TTC549 (cell line): Measurements from ENCODE around the gene CFAP77.

Source experiments
- FAIRE-seq: peaks from 2 replicates; lab custom pipeline; 2012; peaks lifted over from hg19 to GRCh38; lab: Jason Lieb, UNC

The CFAP77 gene

DNA sequence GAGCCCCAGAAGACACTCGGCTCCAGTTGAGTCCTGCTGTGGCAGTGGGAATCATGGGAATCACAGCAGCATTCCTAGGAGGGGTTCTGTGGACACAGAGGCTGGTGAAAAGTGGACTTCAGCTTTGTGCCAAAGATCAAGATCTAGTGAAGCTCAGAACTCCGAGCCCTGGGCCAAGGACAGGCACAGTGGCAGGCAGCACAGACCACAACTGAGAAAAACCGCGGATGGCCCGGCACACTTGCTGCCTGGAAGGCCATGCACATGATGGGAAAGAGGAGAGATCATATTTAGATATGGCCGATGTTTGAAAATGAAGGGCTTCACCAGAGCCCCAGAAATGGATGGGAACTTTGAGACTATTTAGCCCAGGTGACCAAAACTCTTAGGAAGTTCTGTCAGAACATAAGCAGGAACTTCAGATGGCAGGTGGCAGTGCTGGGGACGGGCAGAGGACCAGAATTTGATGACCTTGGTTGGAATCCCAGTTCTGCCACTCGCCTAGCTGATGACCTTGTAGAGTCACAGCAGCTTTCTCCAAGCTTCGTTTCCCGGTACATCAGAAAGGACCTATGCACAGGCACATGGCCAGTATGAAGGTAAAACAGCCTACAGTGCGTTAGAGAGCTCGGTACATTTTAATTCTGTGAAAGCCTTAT lies 190.4 kb downstream of the CFAP77 start:
- no peak for FAIRE-seq

DNA sequence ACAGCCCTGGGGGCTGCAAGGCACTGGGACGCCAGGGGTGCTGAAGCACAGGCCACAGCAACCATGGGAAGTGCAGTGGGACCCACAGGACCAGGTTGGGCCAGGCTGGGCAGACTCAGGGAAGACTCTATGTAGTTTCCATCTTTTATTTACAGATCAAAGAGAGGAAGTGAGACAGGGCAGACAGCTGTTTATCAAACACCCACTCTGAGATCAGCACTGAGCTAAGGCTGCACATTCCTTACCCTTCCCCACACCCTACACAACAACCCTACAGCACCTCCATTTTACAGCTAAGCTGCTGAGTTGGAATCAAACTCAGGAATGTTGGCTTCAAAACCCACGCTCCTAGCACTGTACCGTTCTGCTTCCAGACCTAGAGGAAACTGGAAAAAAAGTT lies 192.2 kb downstream of the CFAP77 start:
- no peak for FAIRE-seq

DNA sequence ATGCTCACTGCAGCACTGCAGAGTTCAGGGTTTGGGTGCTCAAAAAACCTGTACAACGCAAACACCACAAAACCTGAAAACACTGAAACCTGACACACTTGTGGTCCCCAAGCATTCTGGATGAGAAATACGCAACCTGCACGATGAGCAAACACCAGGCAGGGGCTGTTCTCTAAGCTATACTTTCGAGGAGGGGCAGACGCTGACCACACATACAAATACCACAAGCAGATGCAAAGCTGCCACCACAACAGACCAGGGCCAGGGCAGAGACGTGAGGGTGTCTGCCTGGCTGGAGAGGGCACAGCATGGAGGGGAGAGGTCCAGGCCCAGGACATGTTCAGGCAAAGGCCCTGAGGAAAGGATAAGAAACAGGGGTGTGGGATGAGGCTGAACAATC lies 195.4 kb downstream of the CFAP77 start:
- no peak for FAIRE-seq

DNA sequence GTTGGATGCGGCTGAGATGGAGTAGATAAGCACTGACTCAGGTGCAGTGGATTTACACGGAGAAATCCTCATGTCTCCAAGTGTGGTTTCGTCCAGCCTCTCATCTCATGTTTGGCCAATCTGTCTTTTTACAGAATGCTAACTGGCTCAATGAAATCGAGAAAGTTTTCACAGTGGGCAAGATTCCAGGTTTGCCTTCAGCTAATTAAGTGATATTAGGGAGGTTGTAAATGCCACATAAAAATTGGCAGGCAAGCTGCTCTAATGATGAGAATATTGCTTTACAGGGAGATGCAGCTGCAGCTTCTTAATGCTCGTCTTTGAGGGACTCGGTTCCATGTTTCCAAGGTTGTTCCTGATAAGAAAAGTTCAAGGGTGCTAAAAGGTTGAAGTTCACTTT lies 196.1 kb downstream of the CFAP77 start:
- FAIRE-seq = no peak

DNA sequence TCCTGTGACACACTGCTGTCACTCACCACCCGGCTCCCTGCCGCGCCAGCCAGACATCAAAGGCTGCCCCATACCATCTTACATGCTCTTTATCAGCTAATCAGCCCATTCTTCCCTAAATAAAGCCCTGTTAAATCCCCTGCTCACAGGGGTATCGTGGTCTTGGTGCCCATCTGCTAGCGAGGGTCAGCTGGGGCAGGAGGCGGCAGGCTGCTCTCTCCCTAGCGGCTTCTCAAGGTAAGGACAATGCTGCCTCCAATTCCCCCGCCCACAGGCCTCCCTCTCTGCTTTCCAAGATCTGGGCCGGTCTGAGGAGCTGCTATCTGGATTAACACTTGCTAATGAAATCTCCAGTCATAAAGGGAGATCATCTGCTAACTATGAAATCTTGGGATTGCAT lies 199.2 kb downstream of the CFAP77 start:
- FAIRE-seq = no peak

DNA sequence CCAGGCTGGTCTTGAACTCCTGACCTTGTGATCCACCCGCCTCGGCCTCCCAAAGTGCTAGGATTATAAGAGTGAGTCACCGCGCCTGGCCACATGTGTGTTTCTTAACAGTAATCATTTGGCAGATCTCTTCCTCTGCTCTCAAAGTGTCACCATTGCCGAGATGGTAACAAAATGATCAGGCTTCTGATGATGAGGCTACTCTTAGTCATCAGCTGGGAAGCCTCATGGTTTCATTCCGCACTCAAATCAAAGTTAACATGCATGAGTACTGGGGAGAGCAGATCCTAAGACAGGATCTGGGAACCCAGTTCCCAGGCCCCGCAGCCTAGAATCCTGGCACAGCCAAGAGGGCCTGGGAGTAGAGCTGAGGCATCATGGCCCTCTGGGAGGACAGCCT lies 199.8 kb downstream of the CFAP77 start:
- FAIRE-seq = no peak

DNA sequence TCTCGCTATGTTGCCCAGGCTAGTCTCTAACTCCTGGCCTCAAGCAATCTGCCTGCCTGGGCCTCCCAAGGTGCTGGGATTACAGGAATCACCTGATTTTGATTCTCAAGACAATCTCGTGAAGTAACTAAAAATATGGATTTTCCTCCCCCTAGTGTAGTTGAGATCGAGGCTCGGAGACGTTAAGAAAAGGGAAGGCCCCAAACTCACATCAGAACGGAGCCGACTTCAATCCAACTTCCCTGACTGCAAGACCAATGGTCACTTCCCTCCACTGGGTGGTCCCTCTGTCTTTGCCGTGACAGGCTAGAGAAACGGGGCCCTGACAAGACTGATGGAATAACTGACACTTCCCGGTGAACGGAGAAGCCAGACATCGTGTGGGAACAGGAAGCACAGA lies 200.7 kb downstream of the CFAP77 start:
- FAIRE-seq = no peak

DNA sequence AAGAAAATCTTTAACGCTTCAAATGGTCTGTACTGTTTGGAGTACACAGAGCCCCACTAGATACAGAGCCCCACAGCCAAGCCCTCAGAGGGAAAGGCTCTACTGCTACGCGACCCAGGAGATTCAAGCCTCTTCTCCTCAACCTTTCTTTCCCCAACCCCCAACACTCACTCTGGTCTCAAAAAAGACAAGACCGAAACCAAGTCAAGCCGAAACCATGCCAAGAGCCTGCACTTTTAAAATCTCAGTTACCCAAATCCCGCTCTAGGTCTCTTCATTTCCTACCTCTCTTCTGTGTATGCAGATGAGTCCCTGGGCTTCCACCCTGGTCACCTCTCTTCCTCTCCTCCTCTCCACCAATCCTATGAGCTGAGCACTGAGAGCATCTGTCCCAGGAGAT lies 204.3 kb downstream of the CFAP77 start:
- FAIRE-seq = no peak

DNA sequence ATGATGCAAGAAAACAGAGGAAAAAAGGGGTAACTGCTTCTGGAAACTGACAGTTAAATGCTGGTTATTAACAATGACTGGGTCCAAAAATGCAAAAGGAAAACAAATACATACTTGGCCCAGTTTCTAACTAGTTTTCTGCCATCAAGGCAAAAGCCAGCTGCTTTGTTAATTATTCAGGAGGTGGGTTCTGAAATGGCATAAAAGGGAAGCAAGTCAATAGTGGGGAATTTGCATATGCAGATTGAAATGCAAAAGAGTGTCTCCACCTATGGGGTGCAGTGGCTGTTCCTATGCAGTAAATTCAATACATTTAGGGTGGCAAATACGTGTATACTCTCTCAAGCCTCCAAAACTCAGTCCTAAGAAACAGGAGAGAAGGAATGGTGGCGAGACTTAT lies 205.8 kb downstream of the CFAP77 start:
- no peak for FAIRE-seq

DNA sequence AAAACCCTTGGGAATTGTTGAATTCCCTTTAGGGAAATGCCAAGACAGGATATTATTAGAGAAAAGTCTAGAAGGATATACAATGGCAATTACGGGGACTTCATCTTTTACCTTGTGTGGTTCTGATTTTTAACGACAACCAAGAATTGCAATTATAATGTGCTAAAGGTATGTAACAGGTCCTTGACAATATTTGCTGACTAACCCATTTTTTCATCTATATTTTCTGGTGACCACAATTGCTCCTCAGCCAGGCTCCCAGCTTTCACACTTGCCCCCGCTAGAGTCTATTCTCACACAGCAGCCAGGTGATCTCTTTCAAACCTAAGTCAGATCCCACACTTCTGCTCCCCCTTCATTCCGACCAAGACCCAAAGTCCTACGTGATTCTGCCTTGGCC lies 206.7 kb downstream of the CFAP77 start:
- no peak for FAIRE-seq

DNA sequence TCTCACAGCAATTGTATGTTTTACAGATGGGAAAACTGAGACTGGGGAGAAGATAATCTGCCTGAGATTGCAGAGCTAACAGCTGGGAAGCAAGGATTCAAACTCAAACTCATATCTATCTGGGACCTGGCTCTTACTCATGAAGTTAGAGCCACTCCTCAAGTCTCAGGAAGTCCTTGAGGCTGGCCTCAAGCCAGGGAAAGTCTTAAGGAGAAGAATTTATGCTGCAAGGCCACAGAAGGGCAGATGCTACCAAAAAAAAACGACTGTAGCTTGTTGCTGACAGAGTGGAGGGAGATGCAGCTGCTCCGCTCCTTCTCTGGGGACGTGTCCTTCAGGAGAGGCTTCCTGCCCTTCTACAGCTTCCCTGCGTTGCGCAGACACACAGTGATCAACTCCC lies 212.1 kb downstream of the CFAP77 start:
- FAIRE-seq = no peak
